Caki2 (cell line): ENCODE measurements around the gene LRBA. TPM values are rescaled to one million over a fixed set of nuclear protein-coding genes. Genes with fewer than 3 reads are reported as not detected.

Source experiments
- DNase-seq: peaks from one replicate; pipeline ENCODE4 v3.0.0-alpha.2; 2015; ENCODE audit warnings: low read depth
- in situ Hi-C: cut with HindIII; loops from 2 replicates; pipeline ENCODE4 v1.10.0; 2016; ENCODE audit warnings: low sequenced_read_pairs, low pct_unique_long_range_greater_than_20kb, mixed read lengths
- total RNA-seq: library from RNA; depleted of rRNA; stranded (reverse); fragments of >200 nt; shearing (Covaris generic); gene quantifications from 2 replicates; pipeline ENCODE4 v1.2.3, GENCODE V29; 2014; ENCODE audit warnings: low replicate concordance

Gene LRBA
- total RNA-seq, 1 experiment from 2014 or later = 23.3 TPM

GRCh38 chr4:150855981-150856510 is 159.0 kb downstream of the LRBA start:
- no peak for DNase-seq
- in situ Hi-C loops = no loop called here

GRCh38 chr4:150854600-150854999 is 160.5 kb downstream of the LRBA start:
- in situ Hi-C loops = no loop called here
- DNase-seq = no peak

- in situ Hi-C loops = no loop called here
- DNase-seq = no peak
Observed at GRCh38 chr4:150853882-150854281, 161.2 kb downstream of the LRBA start.

GRCh38 chr4:150852216-150852615 is 162.9 kb downstream of the LRBA start:
- in situ Hi-C loops = no loop called here
- DNase-seq = no peak

- DNase-seq = peak; percentile 18
- in situ Hi-C loops = no loop called here
Observed at GRCh38 chr4:150849016-150849415, 166.1 kb downstream of the LRBA start.

GRCh38 chr4:150828159-150828558 is 186.9 kb downstream of the LRBA start:
- DNase-seq = no peak
- in situ Hi-C loops = no loop called here

GRCh38 chr4:150827226-150827625 is 187.9 kb downstream of the LRBA start:
- no peak for DNase-seq
- in situ Hi-C loops = no loop called here

- in situ Hi-C loops = no loop called here
- no peak for DNase-seq
Observed at GRCh38 chr4:150826306-150826705, 188.8 kb downstream of the LRBA start.

GRCh38 chr4:150822407-150822806 is 192.7 kb downstream of the LRBA start:
- in situ Hi-C loops = no loop called here
- no peak for DNase-seq

GRCh38 chr4:150821641-150822040 is 193.4 kb downstream of the LRBA start:
- DNase-seq = no peak
- in situ Hi-C loops = no loop called here

- no peak for DNase-seq
- in situ Hi-C loops = no loop called here
Observed at GRCh38 chr4:150820409-150820808, 194.7 kb downstream of the LRBA start.

- no peak for DNase-seq
- in situ Hi-C loops = no loop called here
Observed at GRCh38 chr4:150818661-150819060, 196.4 kb downstream of the LRBA start.

- no peak for DNase-seq
- in situ Hi-C loops = no loop called here
Observed at GRCh38 chr4:150817804-150818528, 197.1 kb downstream of the LRBA start.

GRCh38 chr4:150817017-150817416 is 198.1 kb downstream of the LRBA start:
- DNase-seq = no peak
- in situ Hi-C loops = no loop called here

GRCh38 chr4:150816491-150816890 is 198.6 kb downstream of the LRBA start:
- in situ Hi-C loops = no loop called here
- DNase-seq = no peak

- no peak for DNase-seq
- in situ Hi-C loops = no loop called here
Observed at GRCh38 chr4:150814873-150815272, 200.2 kb downstream of the LRBA start.

GRCh38 chr4:150805183-150806025 is 209.7 kb downstream of the LRBA start:
- in situ Hi-C loops = no loop called here
- DNase-seq = no peak

- in situ Hi-C loops = no loop called here
- no peak for DNase-seq
Observed at GRCh38 chr4:150801833-150802232, 213.3 kb downstream of the LRBA start.

- in situ Hi-C loops = no loop called here
- no peak for DNase-seq
Observed at GRCh38 chr4:150799207-150799606, 215.9 kb downstream of the LRBA start.
